ENCODE results near the gene TLCD3A.

GRCh38 chr17:692116-692515, 40.3 kb upstream of the TLCD3A start:
- no peak for TF ChIP-seq CTCF (IDR thresholded peaks at IDR 0.05; ENCODE audit: borderline replicate concordance, extremely low read depth, low read length, poor library complexity, severe bottlenecking)
- TF ChIP-seq EZH2 (IDR thresholded peaks at IDR 0.05; ENCODE audit: borderline replicate concordance, low read depth, low read length, severe bottlenecking) = no peak

All from DND-41 (cell line).